ENCODE measurements around the gene KCNK18.
"Not testable (repeated sequence)": the region's sequence is repeated elsewhere in the genome, so short reads cannot be mapped to it uniquely, and the experiment has no call there.

The KCNK18 gene

DNA sequence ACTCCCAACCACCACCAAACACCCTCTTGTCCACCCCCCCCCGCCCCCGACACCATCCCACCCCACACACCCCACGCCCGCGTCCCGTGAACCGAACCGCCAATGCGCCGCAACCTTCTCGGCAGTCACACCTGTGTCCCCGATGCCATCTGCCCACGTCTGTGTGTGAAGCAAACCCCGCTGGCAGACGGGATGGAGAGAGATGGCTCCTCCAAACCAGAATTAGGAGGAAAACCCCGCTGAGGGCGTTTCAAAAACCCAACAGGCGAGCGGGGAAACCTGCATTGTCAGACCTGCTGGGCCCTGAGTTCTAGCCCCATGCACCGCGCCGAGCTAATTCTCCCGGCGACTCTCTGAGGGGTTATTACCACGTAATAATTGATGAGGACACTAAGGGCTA is 28.6 kb upstream of the KCNK18 start:
- in situ Hi-C loops (cut with MboI; ENCODE audit: low sequenced_read_pairs): loop anchor here (25.0 kb wide), 1 partner anchor 356 kb away; no protein-coding TSS in a partner anchor

- in situ Hi-C loops (cut with MboI; ENCODE audit: low sequenced_read_pairs): loop anchor here (25.0 kb wide), 1 partner anchor 357 kb away; no protein-coding TSS in a partner anchor
Observed at GRCh38 chr10:117169480-117169879, 27.8 kb upstream of the KCNK18 start.

GRCh38 chr10:117170244-117170643 is 27.0 kb upstream of the KCNK18 start:
- in situ Hi-C loops (cut with MboI; ENCODE audit: low sequenced_read_pairs): loop anchor here (25.0 kb wide), 1 partner anchor 358 kb away; no protein-coding TSS in a partner anchor

DNA sequence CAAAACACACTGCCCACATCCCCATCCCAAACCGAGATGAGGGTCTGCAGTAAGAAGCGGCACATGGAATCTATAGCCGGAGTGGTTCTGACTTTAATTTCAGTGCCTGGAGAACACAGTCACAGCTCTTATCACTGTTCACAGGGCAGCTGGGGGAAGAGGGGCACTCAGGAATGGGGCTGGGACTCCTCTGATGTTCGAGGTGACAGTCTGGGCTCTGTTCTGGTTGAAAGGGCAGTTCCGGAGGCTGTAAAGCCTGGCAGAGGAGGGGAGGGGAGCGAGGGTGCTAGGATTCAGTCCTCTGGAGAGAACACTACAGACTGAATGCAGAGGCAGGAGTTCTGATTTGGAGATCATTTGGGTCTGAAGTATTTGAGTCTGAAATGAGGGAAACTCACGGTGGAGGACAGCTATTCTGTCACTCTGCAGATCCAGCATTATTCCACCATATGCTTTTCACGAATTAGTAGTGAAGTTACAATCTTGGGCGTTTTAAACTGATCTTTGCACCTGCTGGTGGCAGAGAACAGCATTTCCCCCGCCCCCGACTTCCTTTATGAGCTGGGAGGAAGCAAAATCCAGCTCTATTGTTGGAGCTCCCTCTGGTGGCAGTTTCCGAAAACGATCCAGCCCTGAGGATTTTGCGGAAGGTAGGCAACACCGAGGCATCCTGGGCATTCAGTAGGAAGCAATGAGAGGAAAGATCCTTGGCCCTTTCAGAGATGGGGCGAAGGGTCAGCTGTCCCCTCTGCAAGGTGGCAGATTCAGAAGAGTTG is 22.7 kb upstream of the KCNK18 start:
- in situ Hi-C loops (cut with MboI; ENCODE audit: low sequenced_read_pairs): loop anchor here (25.0 kb wide), 1 partner anchor 362 kb away; no protein-coding TSS in a partner anchor

DNA sequence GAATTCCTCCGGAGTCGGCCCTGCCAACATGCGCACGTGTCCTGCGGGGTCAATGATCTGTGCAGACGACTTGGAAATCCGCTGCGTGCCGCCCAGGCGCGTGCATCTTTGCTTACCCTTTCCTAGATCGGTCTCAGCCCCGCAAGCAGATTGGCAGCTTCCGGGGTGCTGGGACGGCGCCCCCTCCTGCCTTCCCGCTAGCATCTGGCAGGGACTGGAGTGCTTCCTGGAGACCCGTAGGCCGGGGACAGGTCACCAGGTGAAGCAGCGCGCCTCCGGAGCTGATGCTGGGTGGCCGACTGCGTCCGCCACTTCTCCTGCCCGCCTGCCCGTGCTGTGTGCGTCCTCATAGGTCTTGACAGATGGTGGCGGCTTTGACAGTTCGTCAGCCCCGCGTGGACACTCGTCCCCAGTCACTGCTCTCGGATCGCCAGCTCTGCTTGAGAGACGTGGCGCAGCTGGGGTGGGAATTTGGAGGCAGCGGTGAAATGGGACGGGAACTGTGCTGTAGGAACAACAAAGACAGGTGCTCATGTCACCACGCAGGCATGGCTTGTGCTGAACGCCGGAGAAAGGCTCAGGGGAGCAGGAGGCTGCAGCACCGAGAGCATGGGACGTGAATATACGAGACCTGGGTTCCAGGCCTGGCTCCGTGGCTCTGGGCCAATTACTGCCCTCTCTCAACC is 21.9 kb upstream of the KCNK18 start:
- in situ Hi-C loops (cut with MboI; ENCODE audit: low sequenced_read_pairs): no loop called here

GRCh38 chr10:117175901-117176534 is 21.3 kb upstream of the KCNK18 start:
- in situ Hi-C loops (cut with MboI; ENCODE audit: low sequenced_read_pairs): no loop called here

- in situ Hi-C loops (cut with MboI; ENCODE audit: low sequenced_read_pairs): no loop called here
Observed at GRCh38 chr10:117178190-117178589, 19.1 kb upstream of the KCNK18 start.

- in situ Hi-C loops (cut with MboI; ENCODE audit: low sequenced_read_pairs): no loop called here
Observed at GRCh38 chr10:117184296-117184695, 13.0 kb upstream of the KCNK18 start.

- in situ Hi-C loops (cut with MboI; ENCODE audit: low sequenced_read_pairs): no loop called here
Observed at GRCh38 chr10:117184821-117185220, 12.5 kb upstream of the KCNK18 start.

DNA sequence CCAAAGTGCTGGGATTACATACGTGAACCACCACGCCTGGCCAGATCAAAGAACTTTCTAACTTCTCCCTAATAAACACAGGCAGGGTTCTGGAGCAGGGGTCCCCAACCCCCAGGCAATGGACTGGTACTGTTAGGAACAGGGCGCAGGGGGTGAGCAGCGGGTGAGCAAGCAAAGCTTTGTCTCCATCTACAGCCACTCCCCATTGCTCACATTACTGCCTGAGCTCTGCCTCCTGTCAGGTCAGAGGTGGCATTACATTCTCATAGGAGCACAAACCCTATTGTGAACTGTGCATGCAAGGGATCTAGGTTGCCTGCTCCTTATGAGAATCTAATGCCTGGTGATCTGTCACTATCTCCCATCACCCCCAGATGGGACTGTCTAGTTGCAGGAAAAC is 11.5 kb upstream of the KCNK18 start:
- in situ Hi-C loops (cut with MboI; ENCODE audit: low sequenced_read_pairs): not testable (repeated sequence)

- in situ Hi-C loops (cut with MboI; ENCODE audit: low sequenced_read_pairs): no loop called here
Observed at GRCh38 chr10:117186832-117187615, 10.3 kb upstream of the KCNK18 start.

- in situ Hi-C loops (cut with MboI; ENCODE audit: low sequenced_read_pairs): no loop called here
Observed at GRCh38 chr10:117188371-117188770, 8.9 kb upstream of the KCNK18 start.

DNA sequence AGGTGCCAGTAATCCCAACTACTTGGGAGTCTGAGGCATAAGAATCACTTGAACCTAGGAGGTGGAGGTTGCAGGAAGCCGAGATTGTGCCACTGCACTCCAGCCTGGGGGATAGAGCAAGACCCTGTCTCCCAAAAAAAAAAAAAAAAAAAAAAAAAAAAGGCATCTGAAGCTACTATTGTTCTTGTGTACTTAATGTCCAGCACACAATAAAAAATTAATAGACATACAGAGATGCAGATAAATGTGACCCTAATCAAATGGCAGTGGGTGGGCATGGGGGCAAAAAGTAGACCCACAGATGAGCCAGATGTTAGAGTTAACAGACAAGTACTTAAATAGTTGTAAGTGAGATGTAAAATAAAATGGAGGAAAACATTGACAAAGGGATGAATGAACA is 7.7 kb upstream of the KCNK18 start:
- in situ Hi-C loops (cut with MboI; ENCODE audit: low sequenced_read_pairs): no loop called here

- in situ Hi-C loops (cut with MboI; ENCODE audit: low sequenced_read_pairs): no loop called here
Observed at GRCh38 chr10:117198088-117198487, 799 bp downstream of the KCNK18 start.

DNA sequence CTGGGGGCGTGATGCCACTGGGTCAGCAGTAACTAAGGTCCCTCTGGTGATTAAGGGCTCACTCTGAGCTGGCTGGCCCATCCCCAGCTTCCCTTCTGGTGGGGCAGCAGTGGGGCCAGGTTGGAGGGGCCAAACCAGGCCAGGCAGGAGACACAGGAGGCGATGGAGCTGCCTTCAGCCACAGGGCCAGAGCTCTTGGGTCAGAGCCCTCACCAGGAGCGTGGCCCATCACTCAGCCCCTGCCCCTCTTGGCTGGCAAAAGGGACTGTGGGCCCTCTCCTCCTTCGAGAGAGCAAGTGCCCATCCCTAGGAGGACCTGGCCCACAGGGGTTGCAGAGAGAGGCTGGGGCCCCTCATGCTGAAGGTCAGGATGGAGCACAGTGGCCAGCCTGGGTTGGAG is 4.5 kb downstream of the KCNK18 start:
- in situ Hi-C loops (cut with MboI; ENCODE audit: low sequenced_read_pairs): no loop called here

GRCh38 chr10:117204316-117204715 is 7.0 kb downstream of the KCNK18 start:
- in situ Hi-C loops (cut with MboI; ENCODE audit: low sequenced_read_pairs): no loop called here

DNA sequence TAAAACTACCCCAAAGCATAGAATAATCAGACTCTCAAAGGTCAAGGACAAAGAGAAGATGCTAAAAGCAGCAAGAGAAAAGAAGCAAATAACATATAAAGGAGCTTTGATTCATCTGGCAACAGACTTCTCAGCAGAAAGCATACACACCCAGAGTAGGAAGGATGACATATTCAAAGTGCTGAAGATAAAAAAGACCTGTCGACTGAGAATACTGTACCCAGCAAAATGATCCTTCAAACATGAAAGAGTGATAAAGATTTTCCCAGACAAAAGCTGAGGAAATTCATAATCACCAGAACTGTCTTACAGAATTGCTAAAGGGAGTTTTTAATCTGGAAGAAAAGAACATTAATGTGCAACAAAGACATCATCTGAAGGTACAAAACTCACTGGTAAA is 14.9 kb downstream of the KCNK18 start:
- in situ Hi-C loops (cut with MboI; ENCODE audit: low sequenced_read_pairs): no loop called here

DNA sequence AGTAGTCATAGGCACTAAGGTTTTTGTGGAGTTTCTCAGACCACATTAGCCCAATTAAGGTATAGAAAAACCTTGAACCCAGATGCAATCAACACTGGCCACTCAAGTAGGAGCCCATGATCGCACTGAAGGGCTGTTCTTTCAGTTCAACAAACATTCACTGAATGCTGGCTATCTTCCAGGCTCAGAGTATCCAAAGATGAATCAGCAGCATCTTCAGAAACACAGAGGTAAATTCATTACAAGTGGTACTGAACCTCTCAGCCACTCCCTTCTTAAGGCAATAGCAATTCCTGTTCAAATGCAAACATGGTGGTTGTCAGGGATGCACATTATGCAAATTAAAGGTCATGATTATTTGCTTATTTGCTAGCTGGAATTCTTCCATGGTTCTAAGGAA is 17.1 kb downstream of the KCNK18 start:
- in situ Hi-C loops (cut with MboI; ENCODE audit: low sequenced_read_pairs): no loop called here

DNA sequence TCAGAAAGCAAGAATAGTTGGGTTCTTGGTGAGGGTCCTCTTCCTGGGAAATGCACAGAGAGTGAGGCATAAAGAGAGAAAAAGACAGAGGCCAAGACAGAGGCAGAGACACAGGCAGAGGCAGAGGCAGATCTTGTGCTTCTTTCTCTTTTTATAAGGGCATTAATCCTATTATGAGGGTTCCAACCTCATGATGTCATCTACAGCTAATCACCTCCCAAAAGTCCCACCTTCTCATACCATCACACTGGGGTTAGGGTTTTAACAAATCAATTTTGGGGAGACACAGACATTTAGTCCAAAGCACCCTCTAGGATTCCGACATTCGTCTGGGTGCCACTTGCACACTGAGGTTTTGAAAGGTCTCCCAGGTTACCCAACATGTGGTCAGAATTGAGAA is 17.8 kb downstream of the KCNK18 start:
- in situ Hi-C loops (cut with MboI; ENCODE audit: low sequenced_read_pairs): no loop called here

- in situ Hi-C loops (cut with MboI; ENCODE audit: low sequenced_read_pairs): no loop called here
Observed at GRCh38 chr10:117216028-117216427, 18.7 kb downstream of the KCNK18 start.

- in situ Hi-C loops (cut with MboI; ENCODE audit: low sequenced_read_pairs): no loop called here
Observed at GRCh38 chr10:117216611-117217195, 19.4 kb downstream of the KCNK18 start.
